GM18909 (cell line): ENCODE results near the gene ZNF684.
"Not testable (repeated sequence)": the region's sequence is repeated elsewhere in the genome, so short reads cannot be mapped to it uniquely, and the experiment has no call there.

ENCODE experiments used
- ATAC-seq: cut with Tn5 transposase; IDR thresholded peaks from one replicate; pipeline ENCODE4 v1.9.1; 2021; ENCODE audit warnings: mild to moderate bottlenecking; ENCODE audit not compliant: unreplicated experiment, poor library complexity

The ZNF684 gene

DNA sequence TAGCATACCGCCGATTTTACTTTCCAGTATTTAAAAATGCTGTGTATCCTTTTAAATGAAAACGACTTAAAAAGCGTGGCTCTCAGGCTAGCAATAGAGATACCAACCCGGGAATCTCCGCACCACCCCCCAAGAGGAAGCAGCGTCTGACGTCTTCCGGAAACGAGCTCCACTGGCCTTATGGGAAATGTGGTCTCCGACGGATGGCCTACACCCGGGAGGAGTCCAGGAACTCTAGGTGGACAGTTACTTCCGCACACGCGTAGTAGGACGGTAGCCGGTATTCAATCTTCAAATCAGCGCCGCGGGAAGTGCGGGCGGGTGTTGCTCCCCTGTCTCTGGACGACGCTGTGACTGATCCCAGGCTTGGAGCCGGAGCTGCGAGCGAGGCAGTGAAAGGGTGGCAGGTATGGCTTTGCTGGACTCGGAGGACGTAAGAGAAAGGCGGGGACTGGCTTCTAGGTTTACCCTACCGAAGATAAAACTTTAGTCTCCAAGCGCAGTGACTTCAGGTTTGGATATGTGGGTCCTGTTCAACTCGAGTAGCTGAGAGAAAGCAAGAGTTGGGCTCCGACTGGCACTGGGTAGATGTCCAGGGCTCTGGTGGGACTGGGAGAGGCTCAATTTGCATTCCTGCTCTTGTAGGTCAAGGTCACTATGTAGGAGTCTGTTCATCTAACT is at the start of gene ZNF684:
Gene ZNF684 (plus strand): TSS at position 257 of the 681 bp plus-strand sequence. CDS start 1,530 bp downstream, outside the sequence.
- ATAC-seq = peak; percentile 95

DNA sequence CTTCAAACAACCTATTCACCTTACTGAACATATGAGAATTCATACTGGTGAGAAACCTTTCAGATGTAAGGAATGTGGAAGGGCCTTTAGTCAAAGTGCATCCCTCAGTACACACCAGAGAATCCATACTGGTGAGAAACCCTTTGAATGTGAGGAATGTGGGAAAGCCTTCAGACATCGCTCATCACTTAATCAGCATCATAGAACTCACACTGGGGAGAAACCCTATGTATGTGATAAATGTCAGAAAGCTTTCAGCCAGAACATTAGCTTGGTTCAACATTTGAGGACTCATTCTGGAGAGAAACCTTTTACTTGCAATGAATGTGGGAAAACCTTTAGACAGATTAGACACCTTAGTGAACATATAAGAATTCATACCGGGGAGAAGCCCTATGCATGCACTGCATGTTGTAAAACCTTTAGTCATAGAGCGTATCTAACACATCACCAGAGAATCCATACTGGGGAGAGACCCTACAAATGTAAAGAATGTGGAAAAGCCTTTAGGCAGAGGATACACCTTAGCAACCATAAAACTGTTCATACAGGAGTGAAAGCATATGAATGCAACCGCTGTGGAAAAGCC is 36.0 kb upstream of the ZNF684 start:
- no peak for ATAC-seq

GRCh38 chr1:40502651-40503050 is 28.8 kb upstream of the ZNF684 start:
- ATAC-seq = not testable (repeated sequence)

DNA sequence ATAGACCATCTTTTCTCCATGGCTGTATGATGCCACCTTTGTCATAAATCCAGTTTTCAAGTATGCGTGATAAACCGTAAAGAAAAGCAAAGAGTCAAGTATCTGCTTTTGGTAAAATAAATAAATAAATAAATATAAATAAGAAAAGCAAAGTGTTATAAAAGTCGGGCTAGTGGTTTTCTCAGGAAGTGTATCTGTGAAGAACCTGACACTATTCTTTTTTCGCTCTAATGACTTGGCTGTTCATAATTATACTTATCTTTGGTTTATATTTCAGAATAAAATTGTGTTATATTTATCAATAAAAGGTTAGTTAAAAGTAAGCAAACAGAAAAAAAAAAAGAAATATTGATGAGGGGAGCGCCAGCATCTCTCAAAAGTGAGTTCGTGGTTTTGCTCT is 23.5 kb upstream of the ZNF684 start:
- no peak for ATAC-seq

DNA sequence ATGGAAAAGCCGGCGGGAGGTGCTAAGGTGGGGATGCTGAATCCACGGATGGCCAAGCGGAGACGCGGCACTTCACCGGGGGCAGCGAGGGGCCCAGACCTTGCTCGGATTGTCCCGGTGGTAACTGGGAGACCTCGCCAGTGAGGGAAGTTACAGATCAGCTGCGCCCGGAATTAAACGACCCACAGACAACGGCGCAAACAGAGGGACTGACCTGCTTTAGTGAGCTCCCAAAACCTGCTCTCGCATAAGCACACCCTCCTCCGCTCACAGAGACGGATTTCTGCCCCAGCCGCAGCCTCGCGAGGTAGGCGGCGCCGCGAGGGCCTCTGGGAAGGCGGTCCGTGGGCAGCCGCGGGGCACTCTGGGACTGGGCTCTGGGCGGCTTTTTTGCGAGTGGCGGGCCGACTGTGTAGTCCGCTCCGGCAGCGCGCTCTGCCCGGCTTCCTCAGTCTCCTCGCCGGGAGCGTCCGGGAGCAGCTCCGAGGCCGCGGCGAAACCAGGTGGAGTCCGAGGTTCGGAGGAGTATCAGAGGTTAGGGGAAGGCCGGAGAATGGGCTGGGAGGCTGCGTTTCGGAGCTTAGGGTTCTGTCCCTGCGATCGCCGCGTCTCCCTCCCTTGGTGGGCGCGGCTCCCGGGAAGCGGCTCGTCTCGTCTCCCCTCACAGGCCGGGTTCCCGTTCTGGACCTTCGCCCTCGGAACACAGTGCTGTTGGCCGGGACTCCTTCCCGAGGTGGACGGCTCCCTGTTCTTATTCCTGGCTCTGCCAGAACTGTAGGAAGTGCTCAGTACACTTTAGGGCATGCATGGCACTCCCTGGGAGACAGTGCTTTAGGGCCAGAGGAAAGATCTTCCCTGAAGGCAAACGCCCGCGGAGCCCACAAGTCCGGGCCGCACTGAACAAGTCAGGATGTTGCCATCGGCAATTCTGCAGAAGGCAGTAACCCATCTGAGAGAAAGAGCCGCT is 22.8 kb upstream of the ZNF684 start, which contains the start of gene EXO5:
Gene EXO5 (plus strand): TSS at position 393 of the 967 bp plus-strand sequence. CDS start 5,778 bp downstream, outside the sequence.
- ATAC-seq = peak; percentile 74

GRCh38 chr1:40519517-40519916 is 11.9 kb upstream of the ZNF684 start:
- ATAC-seq = no peak

GRCh38 chr1:40530735-40531380 is 579 bp upstream of the ZNF684 start:
- no peak for ATAC-seq

- ATAC-seq = no peak
Measured at GRCh38 chr1:40532062-40532389, 589 bp downstream of the ZNF684 start.

DNA sequence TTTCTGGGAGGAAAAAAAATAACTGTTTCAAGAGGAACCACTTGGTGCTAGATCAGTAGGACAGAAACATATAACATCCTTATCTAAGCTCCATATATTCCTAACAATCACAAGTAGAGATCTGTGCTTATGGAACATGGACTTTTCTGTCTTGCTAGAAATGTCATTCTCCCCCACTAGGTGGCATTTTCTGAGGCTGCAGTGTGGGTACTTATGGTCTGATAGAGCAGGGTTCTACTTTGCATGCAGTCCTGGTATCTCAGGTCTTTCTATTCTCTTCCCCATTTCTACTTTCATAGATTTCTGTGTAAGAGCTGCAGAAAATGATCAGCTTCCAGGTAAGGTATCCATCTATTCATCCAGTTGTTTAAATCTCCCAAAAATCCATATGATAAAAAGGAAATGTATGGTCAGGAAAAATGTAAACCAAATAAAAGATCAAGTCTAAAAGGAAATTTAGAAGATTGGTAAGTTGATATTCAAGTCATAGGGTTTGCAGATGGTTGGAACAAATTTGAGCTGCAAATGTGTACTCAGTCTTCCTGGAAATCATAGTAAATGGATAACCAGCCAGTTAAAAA is 1.5 kb downstream of the ZNF684 start:
- ATAC-seq = no peak

- no peak for ATAC-seq
Measured at GRCh38 chr1:40534589-40534988, 3.2 kb downstream of the ZNF684 start.

DNA sequence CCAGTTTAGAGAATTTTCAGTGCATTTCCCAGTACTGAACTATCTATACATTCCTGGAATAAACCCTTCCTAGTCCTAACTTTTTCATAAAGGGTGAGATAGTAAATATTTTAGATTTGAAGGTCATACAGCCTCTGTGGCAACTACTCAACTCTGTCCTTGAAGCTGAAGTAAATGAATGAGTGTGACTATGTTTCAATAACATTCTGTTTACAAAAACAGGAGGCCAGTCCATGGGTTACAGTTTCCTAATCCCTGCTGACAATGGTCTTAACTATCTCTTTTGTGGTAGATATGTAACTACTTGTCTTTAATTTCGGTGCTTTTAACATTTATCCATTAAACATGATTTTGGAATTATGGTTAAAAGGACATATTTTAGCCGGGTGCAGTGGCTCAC is 4.3 kb downstream of the ZNF684 start:
- no peak for ATAC-seq

GRCh38 chr1:40539338-40539737 is 7.9 kb downstream of the ZNF684 start:
- no peak for ATAC-seq

GRCh38 chr1:40546957-40547356 is 15.5 kb downstream of the ZNF684 start:
- no peak for ATAC-seq

- ATAC-seq = no peak
Measured at GRCh38 chr1:40553017-40553416, 21.6 kb downstream of the ZNF684 start.

- ATAC-seq = not testable (repeated sequence)
Measured at GRCh38 chr1:40554807-40555206, 23.4 kb downstream of the ZNF684 start.

- ATAC-seq = no peak
Measured at GRCh38 chr1:40556121-40556520, 24.7 kb downstream of the ZNF684 start.

DNA sequence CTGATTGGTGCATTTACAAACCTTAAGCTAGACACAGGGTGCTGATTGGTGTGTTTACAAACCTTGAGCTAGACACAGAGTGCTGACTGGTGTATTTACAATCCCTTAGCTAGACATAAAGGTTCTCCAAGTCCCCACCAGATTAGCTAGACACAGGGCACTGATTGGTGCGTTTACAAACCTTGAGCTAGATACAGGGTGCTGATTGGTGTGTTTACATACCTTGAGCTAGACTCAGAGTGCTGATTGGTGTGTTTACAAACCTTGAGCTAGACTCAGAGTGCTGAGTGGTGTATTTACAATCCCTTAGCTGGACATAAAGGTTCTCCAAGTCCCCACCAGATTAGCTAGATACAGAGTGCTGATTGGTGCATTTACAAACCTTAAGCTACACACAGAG is 26.8 kb downstream of the ZNF684 start:
- not testable (repeated sequence) for ATAC-seq

- no peak for ATAC-seq
Measured at GRCh38 chr1:40562185-40562584, 30.7 kb downstream of the ZNF684 start.

- ATAC-seq = no peak
Measured at GRCh38 chr1:40563266-40563665, 31.8 kb downstream of the ZNF684 start.

- ATAC-seq = no peak
Measured at GRCh38 chr1:40564506-40564905, 33.1 kb downstream of the ZNF684 start.
